ENCODE results near the gene TPX2. TPM values are rescaled to one million over a fixed set of nuclear protein-coding genes. Genes with fewer than 3 reads are reported as not detected.

The TPX2 gene
- total RNA-seq, 2 experiments from 2014 or later: 0.85 to 0.89 TPM

DNA sequence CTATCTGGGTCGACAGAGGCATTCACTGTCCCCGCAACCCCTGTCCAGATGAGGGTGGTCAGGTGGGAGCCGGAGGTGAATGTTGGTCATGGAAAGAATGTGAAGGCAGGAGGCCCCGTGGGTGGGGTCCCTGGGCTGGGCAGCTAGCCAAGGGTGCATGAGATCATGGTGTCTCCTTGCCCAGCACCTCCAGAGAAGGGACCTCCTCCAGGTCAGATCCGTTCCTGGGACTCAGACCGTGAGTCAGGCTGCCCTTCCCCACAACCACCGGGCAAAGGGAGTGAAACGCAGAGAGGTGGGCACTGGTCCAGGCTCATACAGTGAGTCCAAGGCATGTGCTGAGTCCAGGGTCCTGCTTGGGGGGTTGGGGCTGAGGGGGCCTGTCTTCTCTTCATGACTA, 102.8 kb downstream of the TPX2 start:
- Histone ChIP-seq H3K27me3 (ENCODE audit: control insufficient read depth in 1 of 2, insufficient read depth in 2 of 2, low read length in 2 of 2) (no peaks in the 10 kb centered on the region), H3K36me3 (ENCODE audit: insufficient read depth, low read length) (no peaks in the 10 kb centered on the region), H3K9me3 (ENCODE audit: control insufficient read depth in 1 of 2, insufficient read depth in 1 of 2, low read length in 2 of 2) (no peaks in the 10 kb centered on the region), H3K27ac (ENCODE audit: low read depth in 1 of 2, low read length in 2 of 2) (no peak overlapping the region), H3K4me1 (ENCODE audit: insufficient read depth, low read length) (no peaks in the 10 kb centered on the region), H3K4me3 (ENCODE audit: low read length) (no peak overlapping the region)
- Mint-ChIP-seq H3K4me3 (no peak overlapping the region), H3K27me3 (no peaks in the 10 kb centered on the region), H3K27ac (no peak overlapping the region), H3K4me1 (ENCODE audit: low read depth) (no peaks in the 10 kb centered on the region), H3K9me3 (no peaks in the 10 kb centered on the region), H3K36me3 (ENCODE audit: low read depth) (no peaks in the 10 kb centered on the region)
- DNase-seq (no peak), ATAC-seq (ENCODE audit: poor library complexity) (no peak)
- intact Hi-C loops (cut with DNase I, micrococcal nuclease): no loop called here
- CTCF ChIA-PET: no interaction called here
- POLR2A ChIA-PET: no interaction called here
- no peak for TF ChIP-seq CTCF (IDR thresholded peaks at IDR 0.05)

DNA sequence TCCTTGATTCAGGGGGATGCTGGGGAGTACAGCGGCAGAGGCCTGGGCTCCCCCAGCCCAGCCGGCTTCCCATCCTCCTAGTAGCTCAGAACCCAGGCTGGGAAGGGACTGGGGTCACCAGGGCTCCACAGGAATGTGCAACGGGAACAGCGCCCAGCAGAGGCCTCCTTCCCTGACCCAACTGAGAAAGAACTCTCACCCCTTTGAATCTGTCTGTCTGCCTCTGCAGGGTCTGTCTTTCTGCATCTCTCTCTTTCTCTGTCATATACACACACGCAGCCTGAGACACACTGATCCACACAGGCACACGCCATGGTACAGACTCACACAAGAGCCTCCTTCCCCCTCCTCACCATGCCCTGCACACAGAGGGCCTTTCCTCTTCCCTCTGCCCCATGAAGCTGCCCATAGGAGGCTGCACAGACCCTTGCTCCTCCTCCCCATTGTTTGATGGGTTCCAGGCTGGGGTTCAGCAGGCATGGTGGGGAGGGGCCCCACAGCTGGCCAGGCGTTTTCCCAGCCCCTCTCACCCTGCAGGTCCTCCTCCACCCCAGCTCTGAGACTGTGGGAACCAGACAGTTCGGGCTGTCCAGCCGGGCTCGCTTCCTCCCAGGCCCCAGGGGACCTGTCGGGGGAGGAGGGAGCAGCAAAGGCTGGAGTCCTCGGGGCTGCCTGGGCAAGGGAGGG, 103.5 kb downstream of the TPX2 start:
- Mint-ChIP-seq H3K4me3 (no peak overlapping the region), H3K9me3 (no peaks in the 10 kb centered on the region), H3K27me3 (no peaks in the 10 kb centered on the region), H3K36me3 (ENCODE audit: low read depth) (no peaks in the 10 kb centered on the region), H3K27ac (no peak overlapping the region), H3K4me1 (ENCODE audit: low read depth) (no peaks in the 10 kb centered on the region)
- Histone ChIP-seq H3K36me3 (ENCODE audit: insufficient read depth, low read length) (no peaks in the 10 kb centered on the region), H3K4me3 (ENCODE audit: low read length) (no peak overlapping the region), H3K27me3 (ENCODE audit: control insufficient read depth in 1 of 2, insufficient read depth in 2 of 2, low read length in 2 of 2) (no peaks in the 10 kb centered on the region), H3K4me1 (ENCODE audit: insufficient read depth, low read length) (no peaks in the 10 kb centered on the region), H3K9me3 (ENCODE audit: control insufficient read depth in 1 of 2, insufficient read depth in 1 of 2, low read length in 2 of 2) (no peaks in the 10 kb centered on the region), H3K27ac (ENCODE audit: low read depth in 1 of 2, low read length in 2 of 2) (no peak overlapping the region)
- no peak for TF ChIP-seq CTCF (IDR thresholded peaks at IDR 0.05)
- CTCF ChIA-PET: no interaction called here
- intact Hi-C loops (cut with DNase I, micrococcal nuclease): no loop called here
- POLR2A ChIA-PET: no interaction called here
- no peak for ATAC-seq (ENCODE audit: poor library complexity)
- DNase-seq: no peak

- Mint-ChIP-seq H3K9me3 (no peaks in the 10 kb centered on the region), H3K4me1 (ENCODE audit: low read depth) (no peaks in the 10 kb centered on the region), H3K27me3 (no peaks in the 10 kb centered on the region), H3K36me3 (ENCODE audit: low read depth) (no peaks in the 10 kb centered on the region), H3K27ac (no peak overlapping the region), H3K4me3 (no peak overlapping the region)
- CTCF ChIA-PET: no interaction called here
- Histone ChIP-seq H3K27me3 (ENCODE audit: control insufficient read depth in 1 of 2, insufficient read depth in 2 of 2, low read length in 2 of 2) (no peaks in the 10 kb centered on the region), H3K4me1 (ENCODE audit: insufficient read depth, low read length) (no peaks in the 10 kb centered on the region), H3K27ac (ENCODE audit: low read depth in 1 of 2, low read length in 2 of 2) (no peak overlapping the region), H3K36me3 (ENCODE audit: insufficient read depth, low read length) (no peaks in the 10 kb centered on the region), H3K4me3 (ENCODE audit: low read length) (no peak overlapping the region), H3K9me3 (ENCODE audit: control insufficient read depth in 1 of 2, insufficient read depth in 1 of 2, low read length in 2 of 2) (no peaks in the 10 kb centered on the region)
- no peak for ATAC-seq (ENCODE audit: poor library complexity)
- DNase-seq: no peak
- no peak for TF ChIP-seq CTCF (IDR thresholded peaks at IDR 0.05)
- POLR2A ChIA-PET: no interaction called here
- intact Hi-C loops (cut with DNase I, micrococcal nuclease): no loop called here
Measured at GRCh38 chr20:31843288-31843687, 104.2 kb downstream of the TPX2 start.

Data from CD4-positive, alpha-beta T cell (primary cell).